Ramos (cell line): ENCODE results near the gene UBE2J2.

ENCODE experiments used
- in situ Hi-C: fragments of 300-500 bp; cut with MboI; formaldehyde crosslinking; loops from one replicate; pipeline ENCODE4 v1.14.3; 2022; ENCODE audit warnings: low sequenced_read_pairs; ENCODE audit not compliant: unreplicated experiment

UBE2J2 gene

DNA sequence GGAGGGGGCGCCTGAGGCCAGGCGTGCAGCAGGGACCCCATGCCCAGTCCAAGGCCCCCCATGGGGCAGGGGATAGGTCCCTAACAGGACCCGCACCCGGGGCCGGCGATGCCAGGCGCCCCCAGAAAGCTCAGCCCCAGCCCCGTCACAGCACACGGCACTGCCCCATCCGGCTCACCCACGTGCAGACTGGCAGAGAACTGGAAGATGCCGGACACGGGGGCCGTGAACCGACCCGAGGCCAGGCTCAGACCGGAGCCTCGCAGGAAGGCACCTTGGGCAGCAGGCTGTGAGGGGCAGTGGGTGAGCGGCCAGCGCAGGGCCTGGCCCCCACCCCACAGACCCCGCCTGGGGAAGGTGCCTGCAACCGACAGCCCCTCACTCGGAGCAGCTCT is 30.4 kb downstream of the UBE2J2 start:
- in situ Hi-C loops, result no loop called here

GRCh38 chr1:1242461-1243265 is 31.0 kb downstream of the UBE2J2 start:
- in situ Hi-C loops, result no loop called here

DNA sequence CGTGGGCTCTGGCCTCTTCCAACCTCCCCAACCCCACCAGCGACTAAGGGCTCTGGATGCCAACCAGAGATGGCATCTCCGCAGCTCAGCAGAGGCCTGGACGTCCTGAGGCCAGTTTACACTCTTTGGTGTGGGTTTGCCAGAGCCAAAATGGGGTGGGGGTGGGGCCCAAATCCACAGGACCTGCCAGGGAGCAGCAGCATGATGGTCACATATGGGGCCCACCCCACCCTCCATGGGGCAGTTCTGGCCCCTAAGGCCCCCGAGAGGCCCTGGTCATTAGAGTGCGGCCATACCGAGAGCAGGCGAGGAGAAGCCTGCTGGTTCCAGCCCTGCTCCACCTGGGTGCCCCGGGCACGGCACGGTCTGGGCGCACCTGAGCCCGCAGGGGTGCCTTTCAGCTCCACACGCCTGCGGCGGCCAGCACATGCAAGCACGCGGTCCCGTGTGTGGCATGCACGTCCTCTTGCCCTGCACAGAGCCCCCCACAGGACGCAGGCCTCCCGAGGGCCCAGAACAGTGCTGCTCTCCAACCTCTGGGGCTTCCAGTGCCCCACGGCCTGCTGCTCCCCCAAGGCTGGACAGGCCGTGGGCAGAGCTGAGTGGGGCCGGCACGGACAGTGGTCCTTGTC is 31.9 kb downstream of the UBE2J2 start:
- in situ Hi-C loops, result no loop called here

- in situ Hi-C loops, result no loop called here
Observed at GRCh38 chr1:1240822-1241587, 32.6 kb downstream of the UBE2J2 start.

DNA sequence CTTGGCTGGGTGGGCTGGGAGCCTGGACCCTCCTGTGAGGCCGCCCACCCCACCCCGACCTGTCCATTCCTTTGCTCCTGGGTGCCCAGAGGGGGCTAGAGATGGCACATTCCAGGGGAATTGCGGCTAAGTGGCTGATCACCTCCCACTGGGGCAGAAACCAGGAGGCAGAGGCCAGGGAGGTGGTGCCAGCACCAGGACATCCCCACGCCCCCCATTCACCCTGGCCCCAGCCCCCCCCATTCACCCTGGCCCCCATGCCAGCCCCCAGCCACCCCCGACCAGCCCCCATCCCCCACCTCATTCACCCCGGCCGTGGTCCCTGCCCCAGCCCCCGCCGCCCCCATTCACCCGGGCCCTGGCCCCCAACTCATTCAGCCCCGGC is 33.3 kb downstream of the UBE2J2 start:
- in situ Hi-C loops, result no loop called here

DNA sequence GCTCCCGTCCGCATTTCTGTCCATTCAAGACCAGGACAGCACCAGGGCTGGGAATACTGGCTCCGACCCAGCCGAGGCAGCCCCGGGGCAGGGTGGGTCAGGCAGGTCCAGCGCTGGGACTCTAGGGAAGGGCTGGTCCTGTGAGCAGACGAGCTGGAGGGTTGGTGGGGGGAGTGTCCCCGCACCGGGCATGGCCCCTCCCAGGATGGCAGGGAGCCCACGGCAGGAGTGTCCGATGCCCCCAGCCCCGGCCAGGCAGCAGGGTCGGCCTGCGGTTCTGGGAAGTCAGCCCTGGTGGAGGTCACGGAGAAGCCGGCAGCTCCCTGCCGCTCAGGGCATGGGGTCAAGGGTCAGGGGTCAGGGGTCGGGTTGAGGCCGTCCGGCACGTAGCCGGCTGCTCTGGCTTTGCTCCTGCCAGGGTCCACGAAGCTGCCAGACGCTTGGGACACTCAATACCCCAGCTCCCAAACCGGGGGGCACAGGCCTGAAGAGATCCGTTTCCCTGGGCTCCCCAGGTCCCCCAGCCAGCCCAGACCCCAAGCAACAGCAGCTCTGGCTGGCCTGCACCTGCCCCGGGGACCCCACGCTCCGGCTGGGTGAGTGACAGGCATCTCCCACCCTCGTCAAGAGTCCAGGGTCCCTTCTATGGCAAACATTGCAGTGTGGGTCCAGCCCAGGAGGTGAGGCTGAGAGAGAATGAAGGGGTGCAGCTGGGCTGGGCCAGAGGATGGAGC is 33.9 kb downstream of the UBE2J2 start:
- in situ Hi-C loops, result loop anchor here (10.0 kb wide), 1 partner anchor 125 kb away; the partner anchor contains the start of gene C1orf159

GRCh38 chr1:1239227-1239613 is 34.4 kb downstream of the UBE2J2 start:
- in situ Hi-C loops, result loop anchor here (10.0 kb wide), 1 partner anchor 124 kb away; the partner anchor contains the start of gene C1orf159

- in situ Hi-C loops, result loop anchor here (10.0 kb wide), 1 partner anchor 124 kb away; the partner anchor contains the start of gene C1orf159
Observed at GRCh38 chr1:1238702-1239178, 34.9 kb downstream of the UBE2J2 start.

- in situ Hi-C loops, result loop anchor here (10.0 kb wide), 1 partner anchor 123 kb away; the partner anchor contains the start of gene C1orf159
Observed at GRCh38 chr1:1237874-1238701, 35.6 kb downstream of the UBE2J2 start.

DNA sequence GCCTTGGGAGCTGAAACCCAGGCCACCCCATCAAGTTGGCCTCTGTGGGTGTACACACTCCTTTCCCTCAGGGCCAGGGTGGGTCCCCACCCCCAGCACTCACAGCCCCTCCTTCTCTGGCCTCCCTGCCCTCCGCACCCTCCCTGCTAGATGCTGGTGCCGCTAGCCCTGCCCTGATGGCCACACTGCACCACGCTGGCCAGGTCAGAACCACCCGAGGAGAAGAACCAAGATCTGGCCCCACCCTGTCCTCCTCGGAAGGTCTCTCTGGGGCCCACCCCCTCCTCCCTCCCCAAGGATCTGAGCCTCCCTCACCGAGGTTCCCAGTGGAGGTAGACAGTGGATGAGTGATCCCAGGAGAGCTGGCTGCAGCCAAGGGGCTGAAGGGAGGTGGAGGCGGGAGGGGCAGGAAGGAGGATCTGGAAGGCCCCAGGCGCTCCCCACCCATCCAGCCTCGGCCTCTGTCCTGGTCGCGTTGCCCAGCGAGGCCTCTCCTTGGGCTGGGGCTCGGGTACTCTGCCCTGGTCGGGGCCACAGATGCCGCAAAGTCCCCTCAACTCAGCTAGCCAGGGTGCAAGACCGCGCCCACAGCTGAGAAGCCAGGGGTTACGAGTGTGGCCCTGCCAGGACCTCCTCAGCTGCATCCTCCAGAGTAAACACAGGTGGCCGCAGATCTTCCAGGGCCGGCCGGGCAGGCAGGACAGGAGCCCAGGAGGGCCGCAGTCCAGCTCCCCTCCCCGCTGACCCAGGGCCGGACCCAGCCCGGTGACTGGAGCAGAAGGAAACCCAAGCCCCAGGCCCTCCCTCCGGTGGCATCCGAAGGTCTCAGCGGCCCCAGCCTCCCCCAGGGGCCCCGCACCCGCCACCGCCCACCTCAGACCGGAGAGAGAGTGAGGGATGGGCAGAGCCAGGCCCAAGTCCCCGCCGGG is 36.4 kb downstream of the UBE2J2 start:
- in situ Hi-C loops, result loop anchor here (10.0 kb wide), 1 partner anchor 122 kb away; the partner anchor contains the start of gene C1orf159

DNA sequence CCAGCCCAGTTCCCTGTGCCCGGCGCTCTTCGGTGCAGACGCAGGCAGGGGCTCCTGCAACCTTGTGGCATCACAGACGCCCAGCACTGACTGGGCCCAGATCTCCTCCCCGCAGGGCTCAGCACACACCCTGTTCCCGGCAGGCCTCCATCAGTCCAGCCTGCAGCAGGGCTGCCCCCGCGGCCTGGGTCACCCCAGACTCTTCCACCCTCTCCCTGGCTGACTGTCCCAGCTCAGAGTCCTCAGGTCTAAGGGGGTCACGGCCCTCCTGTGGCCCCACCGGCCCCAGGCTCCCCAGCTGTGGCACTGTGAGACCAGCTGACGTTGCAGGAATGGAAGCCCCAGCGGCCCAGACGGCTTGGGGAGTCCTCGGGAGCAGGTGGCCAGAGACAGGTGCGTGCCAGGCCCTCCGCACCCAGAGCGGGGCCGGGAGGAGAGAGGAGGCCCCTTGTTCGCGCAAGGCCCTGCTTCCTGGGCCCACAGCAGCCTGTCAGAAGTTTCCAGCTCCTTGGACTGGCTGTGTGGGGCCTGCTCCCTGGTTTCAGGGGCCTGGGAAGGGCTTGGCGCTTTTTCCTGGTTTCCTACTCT is 37.4 kb downstream of the UBE2J2 start:
- in situ Hi-C loops, result loop anchor here (10.0 kb wide), 1 partner anchor 121 kb away; the partner anchor contains the start of gene C1orf159

GRCh38 chr1:1235016-1235744 is 38.5 kb downstream of the UBE2J2 start:
- in situ Hi-C loops, result loop anchor here (10.0 kb wide), 1 partner anchor 120 kb away; the partner anchor contains the start of gene C1orf159

DNA sequence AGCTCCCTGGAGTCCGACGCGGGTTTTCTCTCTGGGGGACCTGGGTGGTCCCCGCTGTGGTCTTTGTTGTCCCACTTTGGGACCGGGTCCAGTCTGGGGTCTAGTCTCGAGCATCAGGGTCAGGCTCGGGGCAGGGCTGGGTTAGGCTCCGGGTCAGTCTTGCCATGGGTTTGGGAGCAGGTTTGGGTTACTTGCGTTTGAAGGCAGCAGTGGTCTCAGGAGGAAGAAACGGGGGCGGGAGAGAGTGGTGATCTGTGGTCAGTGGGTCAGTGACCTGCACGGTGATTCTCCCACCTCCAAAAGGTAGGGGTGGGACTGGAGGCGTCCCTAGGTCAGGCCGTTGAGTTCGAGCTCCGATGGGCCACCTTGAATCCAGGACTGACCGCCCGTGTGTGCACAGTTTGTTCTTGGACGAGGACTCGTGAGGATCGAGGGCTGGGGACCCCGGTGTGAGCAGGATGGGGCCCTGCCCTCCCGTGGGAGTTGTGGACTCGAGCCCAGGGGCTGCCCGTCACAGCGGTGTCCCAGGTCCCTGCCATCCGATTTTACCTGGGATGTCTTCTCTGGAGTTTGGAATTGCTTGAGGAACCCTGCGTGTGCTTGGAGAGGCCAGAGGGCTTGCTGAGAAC is 39.4 kb downstream of the UBE2J2 start:
- in situ Hi-C loops, result loop anchor here (10.0 kb wide), 1 partner anchor 119 kb away; the partner anchor contains the start of gene C1orf159

DNA sequence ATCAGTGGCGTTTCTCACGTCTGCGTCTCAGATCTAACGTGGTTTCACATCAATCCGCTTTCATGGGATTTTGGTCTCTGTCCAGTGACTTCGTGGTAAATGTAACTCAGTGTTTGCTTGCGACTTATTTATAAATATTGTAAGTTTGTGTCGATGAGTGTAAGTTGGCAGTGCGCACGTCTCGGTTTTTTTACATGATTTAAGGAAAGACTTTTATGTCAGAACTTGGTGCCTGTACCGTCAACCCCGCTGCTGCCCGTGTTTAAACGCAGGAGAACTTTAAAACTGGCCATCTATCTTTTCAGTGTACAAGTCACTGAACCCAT is 40.1 kb downstream of the UBE2J2 start:
- in situ Hi-C loops, result loop anchor here (10.0 kb wide), 1 partner anchor 119 kb away; the partner anchor contains the start of gene C1orf159

GRCh38 chr1:1232796-1233566 is 40.7 kb downstream of the UBE2J2 start:
- in situ Hi-C loops, result loop anchor here (10.0 kb wide), 1 partner anchor 118 kb away; the partner anchor contains the start of gene C1orf159
